Measurements from ENCODE around the gene OXLD1. TPM values are rescaled to one million over a fixed set of nuclear protein-coding genes. Genes with fewer than 3 reads are reported as not detected.
A peak's percentile ranks its signal among the peaks of the same experiment; 100 is the strongest.
"Not testable (repeated sequence)": the region's sequence is repeated elsewhere in the genome, so short reads cannot be mapped to it uniquely, and the experiment has no call there.

Gene OXLD1
- total RNA-seq, 1 experiment from 2014 or later = 75.9 TPM

DNA sequence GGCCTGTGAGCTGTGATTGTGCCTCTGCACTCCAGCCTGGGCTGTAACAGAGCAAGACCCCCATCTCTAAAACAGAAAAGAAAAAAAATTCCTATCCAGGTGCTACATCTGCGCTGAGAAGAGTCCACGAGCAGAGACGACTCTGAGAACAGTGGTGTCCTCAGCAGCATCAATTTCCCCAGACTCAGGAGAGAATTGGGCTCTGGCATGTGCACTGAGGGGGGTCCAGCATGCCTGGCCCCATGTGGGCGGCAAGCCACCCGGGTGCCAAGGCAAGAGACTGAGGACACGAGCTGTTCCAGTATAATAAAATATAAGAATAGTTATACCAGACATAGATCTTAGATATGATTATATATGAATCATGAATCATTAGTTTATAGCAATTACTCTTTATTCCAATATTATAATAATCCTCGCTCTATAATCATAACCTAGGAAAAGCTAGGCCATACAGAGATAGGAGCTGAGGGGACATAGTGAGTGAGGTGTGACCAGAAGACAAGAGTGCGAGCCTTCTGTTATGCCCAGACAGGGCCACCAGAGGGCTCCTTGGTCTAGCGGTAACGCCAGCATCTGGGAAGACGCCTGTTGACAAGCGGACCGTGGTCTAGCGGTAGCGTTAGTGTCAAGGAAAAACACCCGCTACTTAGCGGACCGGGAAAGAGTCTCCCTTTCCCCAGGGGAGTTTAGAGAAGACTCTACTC, 9.3 kb upstream of the OXLD1 start:
- H3K4me1 ChIP-seq (ENCODE audit: control insufficient read depth in 1 of 2, insufficient read depth in 2 of 2, low read length in 2 of 2); H3K9ac ChIP-seq (ENCODE audit: low read length); H3K27me3 ChIP-seq (ENCODE audit: insufficient read depth, low read length); H3K4me2 ChIP-seq (ENCODE audit: low read length); H3K9me2 ChIP-seq (ENCODE audit: insufficient read depth); H4K20me1 ChIP-seq (ENCODE audit: insufficient read depth); BruUV-seq (replicated peaks); H3K9me3 ChIP-seq (ENCODE audit: control insufficient read depth in 1 of 2, insufficient read depth in 1 of 2, low read depth in 1 of 2, low read length in 2 of 2); H2AFZ ChIP-seq (ENCODE audit: low read depth, low read length, poor library complexity, severe bottlenecking); intact Hi-C loops (cut with micrococcal nuclease); DNase-seq (ENCODE audit: low read depth, low spot score); H3K27ac ChIP-seq (ENCODE audit: low read depth, low read length); H3K4me3 ChIP-seq (replicated peaks in 1 of 2; ENCODE audit: low read depth in 1 of 2, low read length in 2 of 2): not testable (repeated sequence)
- TF ChIP-seq, protein P1, sequence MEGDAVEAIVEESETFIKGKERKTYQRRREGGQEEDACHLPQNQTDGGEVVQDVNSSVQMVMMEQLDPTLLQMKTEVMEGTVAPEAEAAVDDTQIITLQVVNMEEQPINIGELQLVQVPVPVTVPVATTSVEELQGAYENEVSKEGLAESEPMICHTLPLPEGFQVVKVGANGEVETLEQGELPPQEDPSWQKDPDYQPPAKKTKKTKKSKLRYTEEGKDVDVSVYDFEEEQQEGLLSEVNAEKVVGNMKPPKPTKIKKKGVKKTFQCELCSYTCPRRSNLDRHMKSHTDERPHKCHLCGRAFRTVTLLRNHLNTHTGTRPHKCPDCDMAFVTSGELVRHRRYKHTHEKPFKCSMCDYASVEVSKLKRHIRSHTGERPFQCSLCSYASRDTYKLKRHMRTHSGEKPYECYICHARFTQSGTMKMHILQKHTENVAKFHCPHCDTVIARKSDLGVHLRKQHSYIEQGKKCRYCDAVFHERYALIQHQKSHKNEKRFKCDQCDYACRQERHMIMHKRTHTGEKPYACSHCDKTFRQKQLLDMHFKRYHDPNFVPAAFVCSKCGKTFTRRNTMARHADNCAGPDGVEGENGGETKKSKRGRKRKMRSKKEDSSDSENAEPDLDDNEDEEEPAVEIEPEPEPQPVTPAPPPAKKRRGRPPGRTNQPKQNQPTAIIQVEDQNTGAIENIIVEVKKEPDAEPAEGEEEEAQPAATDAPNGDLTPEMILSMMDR (IDR thresholded peaks at IDR 0.05 in 2 of 3, conservative IDR thresholded peaks at IDR 0.05 in 1 of 3; ENCODE audit: borderline replicate concordance in 1 of 3, insufficient read depth in 1 of 3, low read depth in 2 of 3, low read length in 2 of 3) = peak in 2 of 3 experiments; percentile 51 to 60; a peak in 4 of 6 replicates
- ChIA-PET RAD21 (ENCODE audit: low non-redundant PET in 1 of 2, low total read pairs in 2 of 2, uncharacterized antibody in 2 of 2, unreplicated experiment in 2 of 2) (interaction anchor here (0.6 to 1.0 kb wide), 3 partner anchors 8 to 119 kb away, joined by 3 to 5 read pairs (median 3); partner anchors contain the start of genes ARL16 (in 1 of the 2) and HGS (in 1 of the 2)), CTCF (interaction anchor here (0.6 to 2.1 kb wide), 8 partner anchors 8 to 347 kb away, joined by 3 to 8 read pairs (median 3); partner anchors contain the start of genes ARL16, CENPX, HGS and LRRC45), POLR2A (interaction anchor here (1.2 to 1.4 kb wide), 2 partner anchors 8 to 9 kb away, joined by 5 to 9 read pairs; partner anchors contain the start of genes ARL16, CCDC137, HGS and OXLD1)
- Histone ChIP-seq H3K36me3 (ENCODE audit: control insufficient read depth in 1 of 2, insufficient read depth in 2 of 2, low read length in 2 of 2) (peaks cover 22 to 34% of the 10 kb centered on the region in 2 experiments), H3K79me2 (ENCODE audit: insufficient read depth, low read length) (peaks cover 21% of the 10 kb centered on the region; the same call in 1 of the 2 replicates)
- ATAC-seq = peak; percentile 28; the same call in 1 of the 2 replicates

DNA sequence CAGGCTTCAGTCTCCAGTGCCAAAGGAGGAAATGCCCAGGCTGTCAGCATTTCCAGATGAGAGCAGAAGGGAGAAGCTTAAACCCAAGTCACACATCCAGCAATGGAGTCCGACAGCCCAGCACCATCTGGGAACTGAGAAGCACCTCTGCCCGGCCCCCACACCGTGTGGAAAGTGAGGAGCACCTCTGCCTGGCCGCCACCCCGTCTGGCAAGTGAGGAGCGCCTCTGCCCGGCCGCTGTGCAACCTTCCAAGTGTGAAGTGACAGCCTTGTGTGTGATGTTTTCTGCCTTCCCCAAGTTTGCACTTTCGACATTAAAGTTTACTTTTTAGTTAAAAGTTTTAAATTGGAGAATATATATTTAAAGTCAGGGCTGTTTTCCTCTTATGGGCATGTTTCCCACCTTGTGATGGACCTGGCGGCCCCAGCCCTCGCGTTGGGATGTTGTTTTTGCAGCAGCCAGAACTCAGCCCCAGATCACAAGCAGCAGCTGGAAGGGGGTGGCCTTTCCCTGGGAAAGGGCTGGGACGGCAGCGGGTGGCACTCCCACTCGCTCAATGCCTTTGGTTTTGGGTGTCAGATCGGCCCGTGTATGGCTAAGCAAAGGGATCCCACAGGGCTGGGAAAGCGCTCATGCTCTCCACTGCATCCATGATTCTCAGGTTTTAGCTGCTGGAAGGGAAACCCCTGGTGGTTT, 7.3 kb upstream of the OXLD1 start:
- no TSS peak for BruUV-seq (replicated peaks)
- RAD21 ChIA-PET (ENCODE audit: low non-redundant PET in 1 of 2, low total read pairs in 2 of 2, uncharacterized antibody in 2 of 2, unreplicated experiment in 2 of 2) = no interaction called here

More for the DNA sequence above, 7.3 kb upstream of the OXLD1 start:
- H3K36me3 ChIP-seq (ENCODE audit: control insufficient read depth in 1 of 2, insufficient read depth in 2 of 2, low read length in 2 of 2) = peaks cover 34 to 51% of the 10 kb centered on the region in 2 experiments
- no peaks in the 10 kb centered on the region for H4K20me1 ChIP-seq (ENCODE audit: insufficient read depth)
- H3K4me3 ChIP-seq (replicated peaks in 1 of 2; ENCODE audit: low read depth in 1 of 2, low read length in 2 of 2) = no peak overlapping the region
- intact Hi-C loops (cut with micrococcal nuclease) = no loop called here
- no peak for DNase-seq (ENCODE audit: low read depth, low spot score)
- ATAC-seq = no peak
- no peak overlapping the region for H2AFZ ChIP-seq (ENCODE audit: low read depth, low read length, poor library complexity, severe bottlenecking)
- peaks cover 40% of the 10 kb centered on the region for H3K79me2 ChIP-seq (ENCODE audit: insufficient read depth, low read length)
- H3K9ac ChIP-seq (ENCODE audit: low read length) = no peak overlapping the region
- H3K27ac ChIP-seq (ENCODE audit: low read depth, low read length) = no peak overlapping the region
- no peaks in the 10 kb centered on the region for H3K9me3 ChIP-seq (ENCODE audit: control insufficient read depth in 1 of 2, insufficient read depth in 1 of 2, low read depth in 1 of 2, low read length in 2 of 2)
- H3K9me2 ChIP-seq (ENCODE audit: insufficient read depth) = no peaks in the 10 kb centered on the region
- no peaks in the 10 kb centered on the region for H3K4me1 ChIP-seq (ENCODE audit: control insufficient read depth in 1 of 2, insufficient read depth in 2 of 2, low read length in 2 of 2)
- TF ChIP-seq EGR1 (IDR thresholded peaks at IDR 0.05; ENCODE audit: low read depth) (no peak), POLR2AphosphoS5 (IDR thresholded peaks at IDR 0.05; ENCODE audit: low read depth, low read length) (0 out of 2 replicates have a peak, but pooled peaks have one; percentile 15)
- CTCF ChIA-PET = interaction anchor here (0.6 to 2.1 kb wide), 2 partner anchors 10 to 353 kb away, joined by 3 to 8 read pairs; partner anchors contain the start of genes ARL16 and HGS
- H3K27me3 ChIP-seq (ENCODE audit: insufficient read depth, low read length) = no peaks in the 10 kb centered on the region
- POLR2A ChIA-PET = no interaction called here
- H3K4me2 ChIP-seq (ENCODE audit: low read length) = no peak overlapping the region

All from HCT116 (cell line).